HL-60 (cell line): ENCODE measurements around the gene REPS2.

Experiments
- DNase-seq, 2 experiments: peaks; one replicate each; pipeline ENCODE4 v3.0.0-alpha.2; 2010 to 2020; ENCODE audit warnings: low read depth in 1 of 2, low spot score in 1 of 2
- H3K27ac ChIP-seq: fragments of 250-450 bp; sonication (Bioruptor Pico); replicated peaks from 2 replicates; pipeline ENCODE4 v1.5.1; 2020; ENCODE audit warnings: mild to moderate bottlenecking, moderate library complexity
- H3K27me3 ChIP-seq: fragments of 250-450 bp; sonication (Bioruptor Pico); 2 replicates; pipeline ENCODE4 v1.5.1; 2021; ENCODE audit warnings: mild to moderate bottlenecking, moderate library complexity; ENCODE audit not compliant: insufficient read depth, poor library complexity, severe bottlenecking
- H3K4me3 ChIP-seq: replicated peaks from 2 replicates; pipeline ENCODE4 v1.5.1; 2011; ENCODE audit warnings: mild to moderate bottlenecking, control low read depth, low read length; ENCODE audit not compliant: insufficient read depth
- CTCF ChIP-seq: IDR thresholded peaks from one replicate; pipeline ENCODE4 v1.5.1; 2011; ENCODE audit warnings: low read length, control low read depth, inconsistent platforms; ENCODE audit not compliant: insufficient read depth
- GABPA ChIP-seq: IDR thresholded peaks from 2 replicates; pipeline ENCODE4 v1.6.1; 2012; ENCODE audit warnings: low read depth
- POLR2AphosphoS5 ChIP-seq: IDR thresholded peaks from 2 replicates; pipeline ENCODE4 v1.6.1; 2012; ENCODE audit warnings: low read depth
- REST ChIP-seq: IDR thresholded peaks from 2 replicates; pipeline ENCODE4 v1.6.1; 2012; ENCODE audit warnings: low read depth; ENCODE audit not compliant: insufficient replicate concordance
- SPI1 ChIP-seq: IDR thresholded peaks from 2 replicates; pipeline ENCODE4 v1.6.1; 2012; ENCODE audit warnings: low read depth, mild to moderate bottlenecking, borderline replicate concordance
- long read RNA-seq: library from polyadenylated mRNA; unstranded; transcript quantifications from one replicate; pipeline ENCODE4 v2.0.0, GENCODE V29; 2020

The REPS2 gene
- long read RNA-seq = 0 reads

- peak; percentile 40 to 68 for DNase-seq
- no peak for TF ChIP-seq CTCF
- TF ChIP-seq REST = no peak
- no peak for TF ChIP-seq GABPA
- TF ChIP-seq SPI1 = no peak
- TF ChIP-seq POLR2AphosphoS5 = no peak
- Histone ChIP-seq H3K27me3 (no peaks in the 10 kb centered on the region), H3K27ac (no peak within 1 kb of the TSS), H3K4me3 (peak within 1 kb of the TSS; percentile 59)
Observed at GRCh38 chrX:16946361-16946964, at the start of gene REPS2. Gene REPS2, plus strand, starts transcription at chrX:16946658. Its CDS starts 204 bp downstream, at chrX:16946862.

GRCh38 chrX:16897445-16897844 is 49.0 kb upstream of the REPS2 start:
- H3K27me3 ChIP-seq = no peaks in the 10 kb centered on the region
- no peak for TF ChIP-seq POLR2AphosphoS5
- TF ChIP-seq REST = no peak
- TF ChIP-seq SPI1 = no peak
- no peak for TF ChIP-seq GABPA
- TF ChIP-seq CTCF = no peak
- no peak overlapping the region for H3K4me3 ChIP-seq
- no peak overlapping the region for H3K27ac ChIP-seq
- DNase-seq = no peak

- TF ChIP-seq REST = no peak
- TF ChIP-seq SPI1 = no peak
- no peak for TF ChIP-seq POLR2AphosphoS5
- TF ChIP-seq GABPA = no peak
- no peak for TF ChIP-seq CTCF
- peak overlapping the region; percentile 55 for H3K27ac ChIP-seq
- peak; percentile 21 to 34 for DNase-seq
Observed at GRCh38 chrX:16903274-16904022, 43.0 kb upstream of the REPS2 start.

More at GRCh38 chrX:16903274-16904022, 43.0 kb upstream of the REPS2 start:
- Histone ChIP-seq H3K27me3 (no peaks in the 10 kb centered on the region), H3K4me3 (no peak overlapping the region)
